GM19324 (cell line): ENCODE results near the gene TGM6.

Source experiments
- ATAC-seq: cut with Tn5 transposase; IDR thresholded peaks from one replicate; pipeline ENCODE4 v1.9.1; 2021; ENCODE audit warnings: mild to moderate bottlenecking, moderate library complexity; ENCODE audit not compliant: unreplicated experiment, low FRiP score

TGM6 gene

DNA sequence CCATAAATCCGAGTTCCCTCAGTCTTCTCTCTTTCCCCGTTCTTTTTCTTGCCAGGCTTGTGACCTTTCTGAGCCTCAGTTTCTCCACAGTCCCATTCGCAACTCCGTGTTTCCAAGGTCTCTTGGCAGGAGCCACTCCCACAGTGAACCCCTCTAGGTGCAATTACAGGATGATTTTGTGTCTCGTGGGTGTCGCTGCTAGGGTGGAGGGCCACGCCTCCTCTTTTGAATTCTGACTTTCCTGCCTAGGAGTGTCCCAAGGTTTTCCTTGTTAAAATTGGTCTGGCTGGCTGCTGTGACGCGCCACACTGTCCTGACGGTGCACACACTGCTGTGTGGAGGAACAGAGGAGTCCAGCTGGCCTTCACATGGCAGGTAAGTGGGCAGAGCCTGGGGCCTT, at the start of gene TGM6:
TGM6 (plus strand) TSS at position 301 of the 400 bp plus-strand sequence; CDS start at position 369, 68 bp downstream.
- no peak for ATAC-seq

DNA sequence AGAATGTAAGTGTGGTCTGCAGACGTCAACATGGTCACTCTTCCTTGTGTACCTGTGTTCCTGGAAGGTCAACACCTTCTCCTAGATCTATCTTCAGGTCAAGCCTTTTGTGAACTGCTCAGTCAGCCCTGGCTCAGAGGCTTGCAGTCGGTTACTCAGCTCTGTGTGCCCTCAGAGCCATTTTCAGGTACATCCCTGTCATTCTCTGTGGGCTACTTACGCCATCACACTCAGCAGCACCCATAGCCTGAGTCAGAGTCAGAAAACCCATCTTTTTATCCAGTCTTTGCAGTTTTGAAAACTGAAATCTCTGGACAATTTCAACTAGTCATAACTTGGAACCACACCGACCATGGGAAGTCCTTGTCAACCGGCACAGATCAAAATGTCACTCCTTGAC, 49.6 kb upstream of the TGM6 start:
- no peak for ATAC-seq

DNA sequence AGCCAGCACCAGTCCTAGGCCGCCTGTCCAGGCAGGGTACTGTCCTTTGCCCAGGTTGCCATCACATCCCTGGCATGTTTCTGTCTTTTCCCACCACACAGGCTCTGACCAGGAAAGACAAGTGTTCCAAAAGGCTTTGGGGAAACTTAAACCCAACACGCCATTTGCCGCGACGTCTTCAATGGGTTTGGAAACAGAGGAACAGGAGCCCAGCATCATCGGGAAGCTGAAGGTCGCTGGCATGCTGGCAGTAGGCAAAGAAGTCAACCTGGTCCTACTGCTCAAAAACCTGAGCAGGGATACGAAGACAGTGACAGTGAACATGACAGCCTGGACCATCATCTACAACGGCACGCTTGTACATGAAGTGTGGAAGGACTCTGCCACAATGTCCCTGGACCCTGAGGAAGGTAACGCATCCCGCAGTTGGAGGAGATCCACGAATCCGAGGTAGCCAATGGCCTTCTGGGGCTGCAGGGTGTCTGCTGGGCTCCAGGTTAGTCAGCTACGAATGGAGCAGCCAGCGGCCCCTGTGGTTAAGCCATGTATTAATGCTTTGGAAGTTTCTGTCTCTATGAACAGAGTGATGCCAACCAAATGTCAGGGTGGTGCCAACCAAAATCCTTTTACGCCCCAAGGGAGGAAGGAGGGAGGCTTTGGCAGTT, 48.7 kb upstream of the TGM6 start:
- ATAC-seq: no peak

DNA sequence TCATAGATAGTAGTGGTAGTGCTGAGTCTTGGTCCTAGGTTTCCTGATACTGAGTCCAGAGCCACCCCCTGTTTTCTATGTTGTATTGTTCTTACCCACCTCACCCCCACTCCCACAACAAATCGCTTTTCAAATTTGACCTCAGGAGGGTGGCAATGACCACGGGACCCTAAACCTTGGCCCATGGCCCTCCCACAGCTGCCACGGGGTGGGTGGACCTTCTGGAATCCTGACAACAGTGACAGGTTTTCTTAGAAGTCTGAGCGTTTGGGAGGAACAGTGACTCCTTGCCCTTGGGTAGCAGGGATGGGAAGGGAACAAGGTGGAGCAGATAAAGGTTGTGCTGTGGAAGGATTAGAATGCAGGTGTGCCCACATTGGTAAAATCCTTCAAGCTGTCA, 48.0 kb upstream of the TGM6 start:
- no peak for ATAC-seq

DNA sequence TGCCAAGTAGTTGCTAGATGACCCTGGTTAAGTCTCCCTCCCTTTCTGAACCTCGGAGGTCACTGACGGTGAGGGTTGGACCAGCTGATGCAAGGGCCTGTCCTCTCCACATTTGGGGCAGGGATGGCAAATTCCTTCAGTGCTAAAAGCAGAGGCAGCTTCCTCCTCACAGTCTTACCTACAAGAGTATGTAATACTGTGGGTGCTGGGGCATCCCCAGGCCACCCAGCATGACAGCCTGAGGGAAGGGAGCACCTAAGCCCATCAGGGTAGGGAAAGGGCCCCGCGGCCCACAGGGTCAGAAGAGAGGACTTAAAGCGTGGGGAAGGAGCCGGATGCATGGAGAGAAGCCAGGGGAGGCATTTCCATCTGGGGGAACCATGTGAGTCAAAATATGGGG, 46.9 kb upstream of the TGM6 start:
- ATAC-seq: no peak

DNA sequence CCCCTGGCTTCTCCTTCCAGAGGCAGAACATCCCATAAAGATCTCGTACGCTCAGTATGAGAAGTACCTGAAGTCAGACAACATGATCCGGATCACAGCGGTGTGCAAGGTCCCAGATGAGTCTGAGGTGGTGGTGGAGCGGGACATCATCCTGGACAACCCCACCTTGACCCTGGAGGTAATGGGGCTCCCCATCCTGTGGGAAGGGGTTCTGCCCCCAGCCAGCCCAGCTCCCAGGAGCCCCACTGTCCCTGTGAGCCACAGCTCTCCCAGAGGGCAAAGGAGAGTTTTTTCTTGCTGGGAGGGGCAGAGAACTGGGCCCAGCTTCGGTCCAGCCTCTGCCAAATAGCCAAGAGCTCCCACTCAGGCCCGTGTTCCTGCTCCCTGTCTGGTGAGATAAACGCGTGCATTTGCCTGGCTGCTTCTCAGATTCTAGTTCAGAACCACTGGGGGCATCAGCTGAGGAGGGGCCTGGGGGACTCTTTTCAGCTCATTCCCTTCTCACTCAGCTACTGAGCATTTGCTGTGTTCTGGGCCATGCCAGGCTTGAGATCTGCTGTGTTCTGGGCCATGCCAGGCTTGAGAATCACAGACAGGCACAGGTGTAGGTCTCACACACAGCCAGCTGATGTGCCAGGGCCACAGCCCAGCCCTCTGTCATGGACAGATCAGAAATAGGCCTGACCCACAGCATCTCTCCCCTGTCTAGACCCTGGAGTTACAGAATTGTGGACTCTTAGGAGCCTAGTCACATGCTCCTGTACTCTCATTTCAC, 45.4 kb upstream of the TGM6 start:
- ATAC-seq: no peak

DNA sequence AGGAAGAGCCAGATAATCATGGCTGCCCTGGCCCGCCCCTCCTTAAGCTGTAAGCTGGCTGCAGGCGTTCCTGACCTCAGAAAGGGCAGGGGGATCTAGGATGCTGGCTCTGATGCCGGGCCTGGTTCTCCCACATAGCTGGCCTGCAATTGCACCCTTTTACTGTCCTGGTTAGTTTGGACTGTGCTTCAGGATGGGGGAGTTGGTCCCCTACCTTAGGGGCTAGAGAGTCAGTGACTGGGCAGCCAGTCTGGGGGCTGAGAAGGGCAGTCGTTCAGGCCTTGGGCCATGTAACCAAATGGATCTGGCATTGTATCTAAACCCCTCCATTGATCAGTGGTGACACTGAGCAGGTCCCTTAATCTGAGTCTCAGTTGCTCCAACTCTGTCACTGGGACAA, 44.2 kb upstream of the TGM6 start:
- ATAC-seq: no peak

DNA sequence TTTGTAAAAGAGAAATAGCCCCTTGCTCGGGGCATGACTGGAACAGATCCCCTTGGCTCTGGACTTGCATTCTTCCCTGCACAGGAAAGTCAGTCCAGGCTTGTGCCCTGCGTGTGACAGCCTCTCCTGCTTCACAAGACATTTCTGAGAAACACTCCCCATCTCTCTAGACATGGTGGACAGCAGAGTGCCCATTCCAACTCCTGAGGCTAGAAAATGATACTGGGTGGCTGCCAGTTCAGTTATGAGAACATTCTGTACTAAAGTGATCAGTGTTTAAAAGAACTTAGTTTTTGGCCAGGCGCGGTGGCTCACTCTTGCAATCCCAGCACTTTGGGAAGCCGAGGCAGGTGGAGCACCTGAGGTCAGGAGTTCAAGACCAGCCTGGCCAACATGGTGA, 43.6 kb upstream of the TGM6 start:
- no peak for ATAC-seq

DNA sequence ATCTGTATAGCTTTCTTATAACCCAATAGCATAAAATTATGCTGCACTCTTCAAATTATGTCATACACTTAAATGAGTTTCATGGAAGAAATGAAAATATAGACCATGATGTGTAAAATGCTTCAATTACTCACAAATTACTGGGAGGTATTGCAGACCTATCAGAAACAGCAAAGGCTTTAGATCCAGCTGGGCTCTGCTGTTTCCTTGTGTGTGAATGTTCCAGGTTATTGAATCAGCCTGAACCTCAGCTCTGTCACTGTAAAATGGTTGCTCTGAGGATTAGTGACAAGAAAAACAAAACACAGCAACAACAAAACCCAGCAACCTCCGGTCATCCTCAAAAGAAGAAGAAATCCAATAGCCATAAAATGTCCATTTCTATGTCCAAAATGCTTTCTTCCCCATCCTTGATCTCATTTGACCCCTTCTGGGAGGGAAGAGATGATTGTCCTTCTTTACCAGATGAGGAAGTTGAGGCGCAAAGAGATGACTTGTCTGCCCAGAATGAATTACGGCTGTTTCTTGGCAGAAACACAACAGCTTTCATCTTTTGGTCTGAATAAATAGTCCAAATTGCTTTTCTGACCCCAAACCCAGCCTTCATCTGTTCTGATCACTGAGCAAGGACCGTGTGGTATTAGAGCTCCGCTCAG, 42.2 kb upstream of the TGM6 start:
- no peak for ATAC-seq

DNA sequence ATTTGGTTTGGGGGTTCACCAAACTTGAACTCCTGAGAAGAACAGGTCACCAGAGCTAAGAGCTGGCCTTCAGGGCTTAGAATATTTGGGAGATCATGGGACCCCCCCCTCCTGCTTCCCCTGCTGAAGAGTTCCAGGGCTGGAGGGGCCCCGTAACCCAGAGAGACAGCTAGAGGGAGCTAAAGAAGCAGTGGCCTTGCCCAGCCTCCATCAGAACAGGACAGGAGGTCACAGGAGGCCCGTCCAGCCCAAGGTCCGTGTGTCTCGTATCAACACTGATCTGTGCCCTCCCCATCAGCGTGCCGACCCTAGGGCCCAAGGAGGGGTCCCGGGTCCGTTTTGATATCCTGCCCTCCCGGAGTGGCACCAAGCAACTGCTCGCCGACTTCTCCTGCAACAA, 40.6 kb upstream of the TGM6 start:
- ATAC-seq: no peak

DNA sequence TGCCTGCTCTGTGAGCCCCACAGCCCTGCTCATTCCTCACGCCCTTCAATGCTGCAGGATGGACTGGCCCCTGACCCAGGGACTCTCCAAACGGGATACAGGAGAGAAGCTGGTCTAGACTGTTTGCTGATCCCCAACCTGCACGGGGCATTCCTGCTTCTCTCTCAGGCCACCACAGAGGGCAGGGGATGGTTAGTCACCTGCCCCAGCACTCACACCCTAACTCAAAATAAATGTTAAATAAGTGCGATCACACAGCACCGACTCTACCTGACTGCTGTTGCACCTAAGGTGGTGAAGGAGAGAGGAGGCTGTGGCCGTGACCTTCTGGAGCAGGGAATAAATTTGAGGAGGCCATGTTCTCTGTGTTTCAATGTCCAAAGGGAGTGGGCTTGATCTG, 39.9 kb upstream of the TGM6 start:
- no peak for ATAC-seq

DNA sequence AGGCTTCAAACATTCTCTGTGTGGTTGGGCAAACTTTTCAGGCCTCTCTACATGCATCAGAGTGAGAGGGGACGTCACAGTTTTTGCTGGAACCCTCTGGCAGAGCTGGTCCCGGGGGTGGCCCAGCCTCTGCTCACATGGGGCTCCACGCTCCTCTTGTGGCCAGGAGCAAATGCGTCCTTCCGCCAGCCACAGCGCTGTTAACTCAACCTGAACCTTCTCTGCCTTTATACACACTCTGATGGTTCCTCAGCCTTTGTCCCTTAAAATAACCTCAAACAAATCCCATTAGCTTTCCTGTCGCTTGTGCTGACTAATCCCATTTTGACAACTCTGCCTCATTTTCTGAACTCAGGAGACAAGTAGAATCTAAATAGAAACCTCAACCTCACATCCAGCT, 39.4 kb upstream of the TGM6 start:
- no peak for ATAC-seq

DNA sequence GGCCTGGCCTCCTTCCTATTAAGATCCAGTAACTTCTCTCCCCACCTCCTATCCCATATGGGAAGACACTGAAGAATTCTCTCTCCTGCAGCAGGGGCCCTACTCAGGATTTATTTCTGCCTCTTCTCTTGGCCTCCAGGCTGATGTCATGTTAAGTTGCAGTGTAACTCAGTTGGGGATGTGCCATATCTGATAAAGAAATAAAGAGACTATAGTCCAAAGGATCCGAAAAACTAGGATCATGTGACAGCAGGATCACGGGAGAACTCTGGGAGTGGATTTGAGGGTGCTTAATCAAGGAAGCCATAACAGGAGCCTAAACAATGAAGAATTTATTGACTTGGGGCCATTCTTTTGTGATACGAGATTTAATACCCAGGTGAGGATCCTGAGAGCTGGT, 38.5 kb upstream of the TGM6 start:
- ATAC-seq: no peak

DNA sequence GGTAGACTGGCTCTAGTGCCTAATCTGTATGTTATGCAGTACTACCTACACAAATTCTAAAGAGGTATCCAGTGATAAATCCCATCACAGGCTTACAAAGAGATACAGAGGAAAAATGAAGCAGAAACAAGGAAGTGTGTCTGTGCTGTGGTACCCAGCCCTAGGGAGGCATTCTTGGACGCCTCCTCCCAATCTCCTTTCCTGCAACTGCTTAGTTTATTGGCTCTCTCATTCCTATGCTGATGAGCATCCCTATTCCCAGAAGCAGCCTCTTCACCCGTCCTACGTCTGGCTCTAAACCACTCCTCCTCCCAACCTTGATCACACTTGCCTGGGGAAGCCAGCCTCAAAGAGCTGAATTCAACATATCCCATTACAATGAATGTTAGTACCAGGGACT, 34.5 kb upstream of the TGM6 start:
- no peak for ATAC-seq

DNA sequence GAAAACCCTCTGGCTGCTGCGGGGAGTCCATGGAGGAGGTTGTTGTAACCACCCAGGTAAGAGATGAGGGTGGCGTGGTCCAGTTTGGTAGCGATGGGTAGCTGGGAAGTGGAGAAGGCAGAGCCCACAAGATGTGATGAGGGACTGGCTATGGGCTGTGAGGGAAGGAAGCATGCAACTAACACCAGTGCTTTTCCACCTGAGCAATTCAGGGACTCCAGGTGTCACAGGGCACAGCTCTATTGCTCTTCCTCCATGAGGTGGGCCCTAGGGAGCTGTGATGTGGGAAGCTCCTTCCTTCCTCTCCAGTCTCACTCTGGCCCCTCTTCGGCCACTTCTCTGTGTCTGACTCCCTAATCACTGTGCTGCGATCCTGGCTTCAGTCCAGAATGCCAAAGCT, 32.4 kb upstream of the TGM6 start:
- ATAC-seq: no peak

DNA sequence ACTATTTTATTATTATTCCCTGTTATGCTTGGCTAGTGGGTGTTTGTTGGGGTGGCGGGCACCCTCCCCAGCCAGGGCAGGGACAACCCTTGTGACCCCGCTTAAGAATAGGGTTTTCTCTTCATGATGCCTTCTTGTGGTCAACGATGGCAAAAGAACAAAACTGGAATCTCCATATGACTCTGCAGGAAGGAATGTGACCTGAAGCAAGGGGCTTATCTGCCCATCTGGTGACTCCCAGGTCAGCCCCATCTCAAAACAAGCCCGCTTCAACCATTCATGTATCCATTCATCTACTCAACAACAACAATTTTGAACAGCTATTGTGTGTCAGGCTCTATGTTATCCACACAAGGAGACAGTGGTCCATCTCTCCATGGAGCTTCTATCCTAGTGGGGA, 30.9 kb upstream of the TGM6 start:
- no peak for ATAC-seq

DNA sequence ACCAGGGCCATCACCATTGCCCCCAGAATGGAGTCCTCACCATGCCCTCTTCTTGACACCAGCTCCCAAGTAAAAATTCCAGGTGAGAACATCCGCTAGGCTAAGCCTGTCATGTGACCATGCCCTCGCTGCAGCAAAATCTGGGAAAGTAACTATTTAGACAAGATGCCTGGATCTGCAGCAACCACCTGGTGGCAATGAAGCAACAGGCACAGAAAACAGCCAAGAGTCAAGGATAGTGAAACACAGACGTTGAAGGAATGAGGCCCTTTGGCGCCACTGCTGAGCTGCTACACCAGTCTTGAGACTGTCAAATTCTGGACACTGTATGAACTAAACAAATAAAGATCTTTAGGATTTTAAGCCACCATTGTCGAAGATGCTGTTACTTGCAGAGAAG, 30.1 kb upstream of the TGM6 start:
- ATAC-seq: no peak

DNA sequence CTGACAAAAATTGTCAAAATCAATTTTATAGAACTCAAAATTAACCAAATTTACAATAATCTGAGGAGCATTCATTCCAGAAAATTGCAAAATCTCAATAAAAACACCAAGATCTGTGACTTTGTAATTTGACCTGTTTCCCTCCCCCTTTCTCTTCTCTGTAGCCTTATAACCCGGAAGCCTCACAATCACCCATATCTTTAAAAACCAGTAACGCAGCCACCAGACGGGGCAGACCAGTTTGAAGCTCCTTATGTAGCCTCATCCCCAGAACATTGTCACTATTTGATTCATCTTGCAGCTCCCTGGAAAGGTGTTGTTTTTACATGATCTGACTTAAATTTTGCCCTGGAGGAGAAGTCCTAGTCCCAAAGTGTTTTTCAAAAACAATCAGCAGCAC, 27.5 kb upstream of the TGM6 start:
- no peak for ATAC-seq

DNA sequence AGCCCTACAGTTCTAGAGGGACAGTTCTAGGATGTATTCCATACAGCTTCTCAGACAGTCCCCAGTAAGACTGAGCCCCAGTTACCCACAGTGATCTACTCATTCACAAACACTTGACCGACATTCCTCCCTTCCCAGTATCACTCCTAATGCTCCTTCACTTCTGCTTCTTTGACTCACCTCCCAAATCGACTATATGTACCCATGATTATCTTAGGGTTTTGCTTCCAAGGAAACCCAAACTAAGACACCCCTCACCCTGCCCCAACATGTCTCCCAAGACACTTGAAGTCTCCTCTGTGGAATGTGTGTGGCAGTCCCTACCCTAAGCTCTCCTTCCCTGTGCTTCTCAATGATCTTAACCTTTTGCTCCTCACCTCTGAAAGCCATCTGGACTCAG, 23.6 kb upstream of the TGM6 start:
- no peak for ATAC-seq

DNA sequence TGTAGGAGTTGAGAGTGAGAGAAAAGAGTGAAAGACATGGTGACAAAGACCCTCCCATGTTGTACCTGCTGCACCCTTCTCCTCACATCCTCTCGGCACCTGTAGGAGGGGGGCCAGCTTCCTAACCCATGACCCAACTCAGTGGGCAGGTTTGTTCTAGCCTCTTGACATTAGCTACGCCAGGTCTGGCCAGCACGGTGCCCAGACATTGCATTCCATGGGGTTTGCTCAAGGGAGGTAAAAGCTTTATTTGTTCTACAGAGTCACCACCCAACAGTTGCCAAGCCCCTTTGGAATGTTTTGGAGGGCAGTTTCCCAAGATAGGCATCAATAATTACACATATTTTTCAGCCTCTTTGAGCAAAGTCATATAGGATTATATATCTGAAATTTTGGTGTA, 22.7 kb upstream of the TGM6 start:
- ATAC-seq: no peak

DNA sequence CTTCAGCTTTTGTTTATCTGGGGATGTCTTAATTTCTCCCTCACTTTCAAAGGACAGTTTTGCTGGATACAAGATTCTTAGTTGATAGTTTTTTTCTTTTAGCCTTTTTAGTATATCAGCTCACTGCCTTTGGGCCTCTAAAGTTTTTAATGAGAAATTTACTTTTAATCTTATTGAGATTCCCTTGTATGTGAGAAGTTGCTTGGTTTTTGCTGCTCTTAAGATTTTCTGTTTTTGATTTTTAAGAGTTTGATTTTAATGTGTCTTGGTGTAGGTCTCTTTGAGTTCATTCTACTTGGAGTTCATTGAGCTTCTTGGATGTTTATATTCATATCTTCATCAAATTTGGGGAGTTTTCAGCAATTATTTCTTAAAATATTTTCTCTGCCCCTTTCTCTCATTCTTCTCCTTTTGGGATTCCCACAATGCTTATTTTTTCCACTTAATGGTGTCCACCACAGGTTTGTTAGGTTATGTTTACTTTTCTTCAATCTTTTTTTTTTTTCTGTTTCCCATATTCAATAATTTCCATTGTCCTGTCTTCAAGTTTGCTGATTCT, 19.6 kb upstream of the TGM6 start:
- no peak for ATAC-seq

DNA sequence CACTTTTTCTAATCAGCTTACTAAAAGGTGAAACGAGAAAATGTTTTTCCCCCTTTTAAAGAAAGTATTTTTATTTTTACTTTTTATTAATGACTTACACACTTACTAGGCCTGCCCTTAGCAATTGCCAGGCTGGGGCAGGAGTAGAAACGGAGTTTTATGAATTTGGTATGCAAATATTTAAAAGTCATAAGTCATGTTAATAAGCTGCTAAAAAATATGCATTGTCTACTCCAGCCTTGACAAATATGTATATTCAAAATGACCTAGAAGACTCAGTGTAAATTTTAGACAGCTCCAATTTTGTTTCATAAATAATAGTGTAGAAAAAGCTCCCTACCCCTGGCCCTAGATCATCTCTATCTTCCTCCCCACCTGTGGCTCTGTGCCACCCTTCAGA, 17.5 kb upstream of the TGM6 start:
- no peak for ATAC-seq
